ENCODE data around the gene ADCY10. TPM values are rescaled to one million over a fixed set of nuclear protein-coding genes. Genes with fewer than 3 reads are reported as not detected.
"Not testable (repeated sequence)": the region's sequence is repeated elsewhere in the genome, so short reads cannot be mapped to it uniquely, and the experiment has no call there.

Gene ADCY10
- total RNA-seq, 4 donors from 2014 or later = 1.2 to 4.9 (median 2.4) TPM; not detected in 1

- no peak for DNase-seq
- no peak for TF ChIP-seq CTCF (IDR thresholded peaks at IDR 0.05)
- no peak for TF ChIP-seq POLR2A (IDR thresholded peaks at IDR 0.05)
- H3K4me3 ChIP-seq = no peak overlapping the region
- no peaks in the 10 kb centered on the region for H3K36me3 ChIP-seq
- no peaks in the 10 kb centered on the region for H3K27me3 ChIP-seq
- H3K9me3 ChIP-seq = no peaks in the 10 kb centered on the region
- no peak overlapping the region for H3K27ac ChIP-seq
- no peaks in the 10 kb centered on the region for H3K4me1 ChIP-seq
These were observed 15.2 kb downstream of the ADCY10 start for GRCh38 chr1:167898578-167899222.

GRCh38 chr1:167893798-167894197 is 20.1 kb downstream of the ADCY10 start:
- no peaks in the 10 kb centered on the region for H3K9me3 ChIP-seq
- H3K27ac ChIP-seq = no peak overlapping the region
- H3K4me3 ChIP-seq = no peak overlapping the region
- no peaks in the 10 kb centered on the region for H3K4me1 ChIP-seq
- no peaks in the 10 kb centered on the region for H3K27me3 ChIP-seq
- DNase-seq = no peak
- TF ChIP-seq POLR2A (IDR thresholded peaks at IDR 0.05) (no peak), CTCF (IDR thresholded peaks at IDR 0.05) (no peak)
- H3K36me3 ChIP-seq = no peaks in the 10 kb centered on the region

- Histone ChIP-seq H3K27ac (no peak overlapping the region), H3K4me3 (no peak overlapping the region), H3K9me3 (no peaks in the 10 kb centered on the region), H3K36me3 (no peaks in the 10 kb centered on the region), H3K27me3 (no peaks in the 10 kb centered on the region), H3K4me1 (no peaks in the 10 kb centered on the region)
- no peak for TF ChIP-seq POLR2A (IDR thresholded peaks at IDR 0.05)
- TF ChIP-seq CTCF (IDR thresholded peaks at IDR 0.05) = no peak
- no peak for DNase-seq
These were observed 23.5 kb downstream of the ADCY10 start for GRCh38 chr1:167890400-167890799.

- DNase-seq, H3K27ac ChIP-seq, H3K27me3 ChIP-seq, H3K4me1 ChIP-seq, H3K4me3 ChIP-seq, H3K9me3 ChIP-seq, H3K36me3 ChIP-seq: not testable (repeated sequence)
These were observed 26.7 kb downstream of the ADCY10 start for GRCh38 chr1:167887187-167887586.

- H3K4me1 ChIP-seq = no peaks in the 10 kb centered on the region
- no peaks in the 10 kb centered on the region for H3K36me3 ChIP-seq
- TF ChIP-seq POLR2A (IDR thresholded peaks at IDR 0.05) (no peak), CTCF (IDR thresholded peaks at IDR 0.05) (no peak)
- H3K27me3 ChIP-seq = no peaks in the 10 kb centered on the region
- H3K4me3 ChIP-seq = no peak overlapping the region
- no peaks in the 10 kb centered on the region for H3K9me3 ChIP-seq
- no peak overlapping the region for H3K27ac ChIP-seq
- no peak for DNase-seq
These were observed 31.6 kb downstream of the ADCY10 start for GRCh38 chr1:167882376-167882775.

- TF ChIP-seq POLR2A (IDR thresholded peaks at IDR 0.05) (no peak), CTCF (IDR thresholded peaks at IDR 0.05) (no peak)
- H3K27ac ChIP-seq = no peak overlapping the region
- H3K36me3 ChIP-seq = no peaks in the 10 kb centered on the region
- H3K27me3 ChIP-seq = no peaks in the 10 kb centered on the region
- H3K4me3 ChIP-seq = no peak overlapping the region
- no peaks in the 10 kb centered on the region for H3K9me3 ChIP-seq
- no peak for DNase-seq
- H3K4me1 ChIP-seq = no peaks in the 10 kb centered on the region
These were observed 32.1 kb downstream of the ADCY10 start for GRCh38 chr1:167881786-167882185.

Data from Peyer's patch (tissue), 4 donors.